IMR-90 (cell line): ENCODE data around the gene OSGEP. TPM values are rescaled to one million over a fixed set of nuclear protein-coding genes. Genes with fewer than 3 reads are reported as not detected.

Experiments
- ATAC-seq: fragments of 200-7000 bp; cut with Tn5 transposase; 2 replicates; pipeline ENCODE4 v1.9.1; 2020; ENCODE audit warnings: low read depth, mild to moderate bottlenecking, moderate library complexity
- BruUV-seq: library from RNA; stranded (reverse); fragments of 400-500 nt; replicated peaks from 2 replicates; lab custom pipeline; 2021; lab: Mats Ljungman, UMichigan
- CTCF ChIA-PET: fragments of 300-600 bp; formaldehyde crosslinking; extraction: SDS; loops from one replicate; lab custom pipeline; 2021; ENCODE audit warnings: antibody characterized with exemption; lab: Yijun Ruan, JAX
- POLR2A ChIA-PET: fragments of 300-600 bp; sonication (Branson Sonifier 250); formaldehyde crosslinking; loops from one replicate; lab custom pipeline; 2022; ENCODE audit warnings: antibody characterized with exemption; ENCODE audit not compliant: unreplicated experiment; lab: Charles Lee
- DNase-seq: peaks from one replicate; pipeline ENCODE4 v3.0.0; 2013
- H2AFZ ChIP-seq: replicated peaks from 2 replicates; pipeline ENCODE3; 2013; ENCODE audit warnings: low read length, mild to moderate bottlenecking; ENCODE audit not compliant: poor library complexity
- H2AK5ac ChIP-seq: 2 replicates; pipeline ENCODE4 v1.6.1; 2013; ENCODE audit warnings: low read depth, low read length, inconsistent platforms
- H2AK9ac ChIP-seq: replicated peaks from 2 replicates; pipeline ENCODE3; 2013; ENCODE audit warnings: mild to moderate bottlenecking, low read depth, low read length, moderate library complexity; ENCODE audit not compliant: poor library complexity
- H2BK120ac ChIP-seq: 2 replicates; pipeline ENCODE4 v1.6.1; 2013; ENCODE audit warnings: low read depth, low read length, inconsistent platforms
- H2BK15ac ChIP-seq: 3 replicates; pipeline ENCODE4 v1.6.1; 2013; ENCODE audit warnings: low read depth, low read length, inconsistent platforms
- H2BK20ac ChIP-seq: 2 replicates; pipeline ENCODE4 v1.6.1; 2013; ENCODE audit warnings: low read depth, mild to moderate bottlenecking, inconsistent platforms, low read length, moderate library complexity
- H2BK5ac ChIP-seq: 2 replicates; pipeline ENCODE4 v1.6.1; 2013; ENCODE audit warnings: mild to moderate bottlenecking, low read depth, low read length, inconsistent platforms; ENCODE audit not compliant: poor library complexity, severe bottlenecking
- H3K14ac ChIP-seq: replicated peaks from 2 replicates; pipeline ENCODE4 v1.6.1; 2013; ENCODE audit warnings: low read depth, low read length, inconsistent platforms
- H3K18ac ChIP-seq: 2 replicates; pipeline ENCODE4 v1.6.1; 2013; ENCODE audit warnings: low read depth, low read length, control low read depth
- H3K23ac ChIP-seq: 2 replicates; pipeline ENCODE4 v1.6.1; 2013; ENCODE audit warnings: low read depth, low read length, inconsistent platforms
- H3K27ac ChIP-seq: 2 replicates; pipeline ENCODE4 v1.5.1; 2013; ENCODE audit warnings: mild to moderate bottlenecking, control low read depth, low read length; ENCODE audit not compliant: insufficient read depth
- H3K27me3 ChIP-seq: 2 replicates; pipeline ENCODE4 v1.6.1; 2013; ENCODE audit warnings: low read length; ENCODE audit not compliant: control insufficient read depth, insufficient read depth
- H3K36me3 ChIP-seq: 2 replicates; pipeline ENCODE4 v1.6.1; 2013; ENCODE audit warnings: low read length, mixed read lengths; ENCODE audit not compliant: control insufficient read depth, insufficient read depth
- H3K4ac ChIP-seq: 2 replicates; pipeline ENCODE4 v1.6.1; 2013; ENCODE audit warnings: low read depth, low read length, inconsistent platforms
- H3K4me1 ChIP-seq: 2 replicates; pipeline ENCODE4 v1.6.1; 2013; ENCODE audit warnings: low read length, mixed read lengths; ENCODE audit not compliant: control insufficient read depth, insufficient read depth
- H3K4me2 ChIP-seq: 2 replicates; pipeline ENCODE4 v1.6.1; 2013; ENCODE audit warnings: low read depth, mild to moderate bottlenecking, control low read depth, low read length, moderate library complexity
- H3K4me3 ChIP-seq: 2 replicates; pipeline ENCODE4 v1.5.1; 2013; ENCODE audit warnings: low read depth, mild to moderate bottlenecking, control low read depth, low read length, moderate library complexity; ENCODE audit not compliant: insufficient read depth
- H3K56ac ChIP-seq: 2 replicates; pipeline ENCODE4 v1.6.1; 2013; ENCODE audit warnings: low read length, inconsistent platforms; ENCODE audit not compliant: insufficient read depth; ENCODE audit errors: extremely low read depth
- H3K79me1 ChIP-seq, 2 experiments: 2 replicates each; pipeline ENCODE4 v1.6.1; 2013; ENCODE audit warnings: low read length in 2 of 2, inconsistent platforms in 1 of 2, low read depth in 1 of 2
- H3K9ac ChIP-seq: 2 replicates; pipeline ENCODE4 v1.6.1; 2013; ENCODE audit warnings: low read depth, low read length, control low read depth
- H3K9me1 ChIP-seq: 2 replicates; pipeline ENCODE4 v1.6.1; 2013; ENCODE audit warnings: low read length, inconsistent platforms; ENCODE audit not compliant: insufficient read depth
- H3K9me3 ChIP-seq: 2 replicates; pipeline ENCODE4 v1.6.1; 2013; ENCODE audit warnings: low read length; ENCODE audit not compliant: control insufficient read depth, insufficient read depth
- H4K20me1 ChIP-seq: 2 replicates; pipeline ENCODE4 v1.6.1; 2013; ENCODE audit warnings: low read length, inconsistent platforms; ENCODE audit not compliant: insufficient read depth
- H4K5ac ChIP-seq: 2 replicates; pipeline ENCODE4 v1.6.1; 2013; ENCODE audit warnings: mild to moderate bottlenecking, low read depth, low read length, control low read depth
- H4K8ac ChIP-seq, 2 experiments: 2 replicates each; pipeline ENCODE4 v1.6.1; 2013; ENCODE audit warnings: low read depth in 2 of 2, low read length in 2 of 2, control low read depth in 1 of 2, inconsistent platforms in 1 of 2
- H4K91ac ChIP-seq: 2 replicates; pipeline ENCODE4 v1.6.1; 2013; ENCODE audit warnings: low read depth, low read length, inconsistent platforms; ENCODE audit not compliant: insufficient read depth
- CEBPB ChIP-seq: IDR thresholded peaks from 2 replicates; pipeline ENCODE4 v1.6.1; 2012; ENCODE audit warnings: low read depth, low read length, improper control_type of control experiment
- CTCF ChIP-seq: conservative IDR thresholded peaks from 2 replicates; pipeline ENCODE4 v1.5.1; 2012; ENCODE audit warnings: mild to moderate bottlenecking, low read depth, low read length, improper control_type of control experiment
- MXI1 ChIP-seq: IDR thresholded peaks from 2 replicates; pipeline ENCODE4 v1.6.1; 2012; ENCODE audit warnings: low read depth, mild to moderate bottlenecking, low read length, moderate library complexity, borderline replicate concordance
- NFE2L2 ChIP-seq: fragments of 150-350 bp; IDR thresholded peaks from 2 replicates; pipeline ENCODE4 v1.6.1; 2016; ENCODE audit warnings: low read depth, mild to moderate bottlenecking, low read length
- RAD21 ChIP-seq: IDR thresholded peaks from 2 replicates; pipeline ENCODE4 v1.6.1; 2012; ENCODE audit warnings: low read length, improper control_type of control experiment
- SMC3 ChIP-seq: fragments of 150-350 bp; IDR thresholded peaks from 2 replicates; pipeline ENCODE4 v1.6.1; 2016; ENCODE audit warnings: low read depth, mild to moderate bottlenecking, antibody characterized with exemption, low read length, moderate library complexity
- WGBS, 2 experiments: methylation state at CpG; one replicate each; pipeline versions ENCODE4 v1.1.5 to v1.1.7; 2013; ENCODE audit warnings: missing lambda C conversion rate in 2 of 2; ENCODE audit not compliant: insufficient read length in 1 of 2; ENCODE audit errors: extremely low coverage in 2 of 2; 5-methylcytosine and 5-hydroxymethylcytosine counted together
- dilution Hi-C: fragments of 300-500 bp; cut with HindIII; formaldehyde crosslinking; loops from one replicate; pipeline ENCODE4 v1.14.3; 2018; ENCODE audit warnings: low sequenced_read_pairs; ENCODE audit not compliant: unreplicated experiment
- in situ Hi-C: fragments of 300-500 bp; cut with MboI; formaldehyde crosslinking; loops from 3 replicates; pipeline ENCODE4 v1.14.3; 2019; ENCODE audit warnings: low sequenced_read_pairs, inconsistent platforms, mixed read lengths
- intact Hi-C: fragments of 100-400 bp; cut with micrococcal nuclease; formaldehyde crosslinking; loops from 2 replicates; pipeline ENCODE4 v1.10.0; 2022
- polyA plus RNA-seq, 3 experiments: library from polyadenylated mRNA; depleted of rRNA; stranded (reverse); fragments of >200 nt; gene quantifications; 2 replicates each; pipeline ENCODE4 v1.2.3, GENCODE V29; 2012; ENCODE audit warnings: low replicate concordance in 1 of 3
- total RNA-seq: library from RNA; depleted of rRNA; stranded (reverse); fragments of >200 nt; gene quantifications from 2 replicates; pipeline ENCODE4 v1.2.3, GENCODE V29; 2012

OSGEP gene
- total and polyA plus RNA-seq, 2 of the 4 experiments (the other 2 are of a cell fraction) = 24.7 to 32.4 TPM

- Histone ChIP-seq H4K5ac (peak overlapping the region; percentile 75; the same call in 1 of the 2 replicates), H4K91ac (no peak overlapping the region), H2BK20ac (no peak overlapping the region), H2BK15ac (no peak overlapping the region), H3K4ac (no peak overlapping the region), H4K20me1 (no peaks in the 10 kb centered on the region), H2AFZ (peak overlapping the region; percentile 52), H3K9me3 (no peaks in the 10 kb centered on the region), H3K4me3 (no peak overlapping the region), H3K18ac (no peak overlapping the region), H4K8ac (peak overlapping the region in 1 of 2 experiments; percentile 41; a peak in 1 of 4 replicates), H3K9ac (no peak overlapping the region), H3K14ac (no peak overlapping the region), H2AK9ac (peak overlapping the region; percentile 85), H3K27ac (no peak overlapping the region), H2BK120ac (no peak overlapping the region), H3K4me1 (peaks cover 5% of the 10 kb centered on the region), H3K79me1 (peaks cover 4 to 17% of the 10 kb centered on the region in 2 experiments; a peak in 3 of 4 replicates), H2BK5ac (no peak overlapping the region), H3K23ac (no peak overlapping the region), H3K36me3 (no peaks in the 10 kb centered on the region), H3K4me2 (no peak overlapping the region), H3K56ac (no peak overlapping the region), H3K9me1 (0 out of 2 replicates have a peak, but pooled peaks cover 4% of the 10 kb centered on the region), H3K27me3 (0 out of 2 replicates have a peak, but pooled peaks cover 2% of the 10 kb centered on the region), H2AK5ac (no peak overlapping the region)
- in situ Hi-C loops (loop anchor here (10.0 kb wide), 1 partner anchor 269 kb away; the partner anchor contains the start of genes ANG and RNASE4), intact Hi-C loops (loop anchor here (1.0 kb wide), 1 partner anchor 194 kb away; no protein-coding TSS in a partner anchor), dilution Hi-C loops (no loop called here)
- TF ChIP-seq CTCF (peak; percentile 67), MXI1 (no peak), CEBPB (peak; percentile 39; the same call in 1 of the 2 replicates), NFE2L2 (no peak), RAD21 (peak; percentile 51), SMC3 (peak; percentile 53)
- POLR2A ChIA-PET = no interaction called here
- ATAC-seq (peak; percentile 30), DNase-seq (peak; percentile 61)
- BruUV-seq = no TSS peak
- CTCF ChIA-PET = interaction anchor here (0.6 to 1.7 kb wide), 10 partner anchors 9 to 204 kb away, joined by 3 to 12 read pairs (median 5); partner anchors contain the start of genes APEX1 and OSGEP
- no CpG with 5 or more reads among the region's 3 CpGs for WGBS, 2 experiments
Measured at GRCh38 chr14:20415782-20416206, 38.8 kb downstream of the OSGEP start.
